ENCODE results near the gene PTPRD.
"Not testable (repeated sequence)": the region's sequence is repeated elsewhere in the genome, so short reads cannot be mapped to it uniquely, and the experiment has no call there.

Gene PTPRD

DNA sequence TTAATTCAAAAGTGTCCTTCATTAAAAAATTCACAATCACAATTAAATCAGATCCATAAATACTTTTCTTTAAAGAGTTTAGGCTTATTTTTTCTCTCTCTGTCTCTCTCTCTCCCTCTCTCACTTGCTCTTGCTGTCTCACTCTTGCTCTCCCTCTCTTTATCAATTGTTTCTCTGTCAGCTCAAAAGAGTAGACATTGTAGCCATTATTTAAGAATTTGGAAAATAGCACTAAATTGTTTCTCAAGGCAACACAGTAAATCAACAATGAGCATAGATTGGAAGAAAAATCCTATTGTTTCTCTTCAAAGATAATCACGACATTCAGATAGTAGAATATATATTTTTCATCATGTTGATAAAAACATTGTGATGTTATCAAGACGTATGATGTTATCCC lies 1114.0 kb downstream of the PTPRD start:
- no peak for DNase-seq (ENCODE audit: low read depth in 2 of 2)

DNA sequence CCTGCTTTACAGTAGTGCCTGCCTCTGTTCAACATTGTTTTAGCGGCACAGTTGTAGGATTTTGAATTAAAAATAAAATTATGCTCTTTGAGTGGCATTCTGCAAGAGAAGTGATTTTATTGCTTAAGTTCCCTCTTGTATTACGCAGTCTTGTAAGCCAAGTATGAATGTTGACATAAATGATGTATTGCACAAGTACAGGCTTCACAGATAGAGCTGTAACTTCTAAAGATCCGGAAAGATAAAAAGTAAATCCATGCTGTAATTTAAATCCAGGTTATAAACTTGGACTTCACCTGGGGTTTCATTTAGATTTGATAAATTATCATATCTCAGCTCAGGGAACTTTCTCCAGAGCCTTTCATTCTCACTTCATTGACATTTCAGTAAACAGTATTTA lies 1114.7 kb downstream of the PTPRD start:
- DNase-seq (ENCODE audit: low read depth in 2 of 2), result no peak

DNA sequence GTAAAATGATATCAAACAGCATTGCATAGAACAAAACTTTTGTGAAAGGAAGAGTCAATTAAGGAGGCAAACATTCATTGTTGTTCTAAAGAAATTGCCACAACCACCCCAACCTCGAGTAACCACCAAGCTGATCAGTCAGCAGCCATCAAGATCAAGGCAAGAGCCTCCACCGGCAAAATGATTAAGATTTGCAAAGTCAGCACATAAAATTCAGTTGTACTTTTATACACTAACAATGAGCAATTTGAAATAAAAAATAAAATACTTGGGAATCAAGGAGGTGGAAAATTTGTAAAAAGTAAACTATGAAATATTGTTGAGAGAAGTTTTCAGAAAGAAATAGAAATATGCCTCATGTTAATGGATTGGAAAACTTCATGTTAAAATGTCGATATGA lies 1118.5 kb downstream of the PTPRD start:
- DNase-seq (ENCODE audit: low read depth in 2 of 2), result no peak

- no peak for DNase-seq (ENCODE audit: low read depth in 2 of 2)
Observed at GRCh38 chr9:9492506-9492905, 1120.3 kb downstream of the PTPRD start.

DNA sequence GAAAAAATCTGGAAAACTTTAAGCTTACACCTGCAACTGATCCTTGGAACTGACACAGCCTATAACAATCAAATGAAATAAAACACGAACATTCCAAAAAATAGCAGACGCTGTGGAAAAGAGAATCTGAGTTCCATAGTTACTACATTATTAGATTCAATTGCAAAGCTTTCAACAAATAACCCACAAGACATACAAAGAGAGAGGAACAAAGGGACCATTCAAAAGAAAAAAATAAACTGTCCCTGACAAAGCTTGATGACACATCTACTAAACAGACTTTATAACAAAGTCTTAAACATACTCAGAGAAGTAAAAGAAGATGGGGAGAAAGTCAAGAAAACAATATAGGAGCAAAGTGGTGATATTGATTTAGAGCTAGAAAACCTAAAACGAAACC lies 1123.6 kb downstream of the PTPRD start:
- no peak for DNase-seq (ENCODE audit: low read depth in 2 of 2)

DNA sequence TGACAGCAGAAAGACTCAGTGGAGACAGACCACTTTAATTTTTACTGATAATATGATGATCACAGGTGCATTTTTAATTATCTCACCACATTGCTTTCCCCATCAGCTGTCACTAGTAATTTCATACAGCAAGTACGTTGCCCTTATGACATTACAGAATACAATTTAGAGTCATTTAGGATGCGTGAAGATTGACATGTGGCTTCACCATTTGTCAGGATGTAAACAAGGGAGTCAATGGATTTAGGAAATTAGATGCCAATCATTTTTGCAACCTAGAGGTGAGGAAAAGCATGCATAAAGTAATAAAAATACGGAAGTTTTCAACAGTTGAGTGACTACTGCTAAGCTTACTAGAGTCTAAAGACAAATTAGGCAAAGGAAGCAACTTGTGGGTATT lies 1129.6 kb downstream of the PTPRD start:
- no peak for DNase-seq (ENCODE audit: low read depth in 2 of 2)

- no peak for DNase-seq (ENCODE audit: low read depth in 2 of 2)
Observed at GRCh38 chr9:9478741-9479140, 1134.1 kb downstream of the PTPRD start.

DNA sequence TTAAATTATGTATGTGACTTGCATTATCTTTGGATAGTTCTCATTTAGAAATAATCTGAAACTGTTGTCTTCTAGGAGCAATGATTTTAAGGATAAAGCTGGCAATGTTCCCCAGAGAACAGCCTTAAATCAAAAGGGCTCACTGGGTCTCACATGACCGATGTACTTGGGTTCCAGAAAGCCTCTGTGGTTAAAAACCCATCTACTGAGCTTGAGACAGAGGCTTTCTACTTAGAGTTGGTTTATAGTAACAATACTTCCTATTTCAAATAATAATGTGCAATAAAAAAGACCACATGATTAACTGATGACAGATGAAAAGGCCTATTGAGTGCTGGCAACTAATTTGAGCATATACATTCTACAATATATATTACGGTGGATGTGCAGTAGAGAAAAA lies 1143.5 kb downstream of the PTPRD start:
- no peak for DNase-seq (ENCODE audit: low read depth in 2 of 2)

- not testable (repeated sequence) for DNase-seq (ENCODE audit: low read depth in 2 of 2)
Observed at GRCh38 chr9:9441874-9442273, 1170.9 kb downstream of the PTPRD start.

DNA sequence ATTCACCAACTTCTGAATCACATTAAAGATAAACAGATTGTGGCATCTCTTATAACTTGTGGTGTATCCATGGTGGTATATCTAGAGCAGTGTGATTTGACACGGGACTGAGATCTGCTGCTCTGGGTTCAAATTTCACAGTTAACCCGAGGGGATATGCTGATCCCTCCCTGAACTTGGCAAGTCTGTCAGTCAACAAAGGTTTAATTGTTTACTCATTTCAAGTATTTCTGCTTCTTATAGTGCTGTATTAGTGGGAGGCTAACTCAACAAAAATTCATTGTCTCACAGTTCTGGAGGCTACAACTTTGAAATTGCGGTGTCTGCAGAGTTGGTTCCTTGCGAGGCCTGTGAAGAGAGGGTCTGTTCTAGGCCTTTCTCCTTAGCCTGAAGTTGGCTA lies 1175.2 kb downstream of the PTPRD start:
- DNase-seq (ENCODE audit: low read depth in 2 of 2), result no peak

DNA sequence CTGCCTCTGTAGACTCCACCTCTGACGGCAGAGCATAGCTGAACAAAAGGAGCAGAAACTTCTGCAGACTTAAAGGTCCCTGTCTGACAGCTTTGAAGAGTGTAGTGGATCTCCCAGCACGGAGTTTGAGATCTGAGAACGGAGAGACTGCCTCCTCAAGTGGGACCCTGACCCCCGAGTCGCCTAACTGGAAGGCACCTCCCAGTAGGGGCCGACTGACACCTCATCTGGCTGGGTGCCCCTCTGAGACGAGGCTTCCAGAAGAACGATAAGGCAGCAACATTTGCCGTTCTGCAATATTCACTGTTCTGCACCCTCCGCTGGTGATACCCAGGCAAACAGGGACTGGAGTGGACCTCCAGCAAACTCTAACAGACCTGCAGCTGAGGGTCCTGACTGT lies 1186.3 kb downstream of the PTPRD start:
- DNase-seq (ENCODE audit: low read depth in 2 of 2), result not testable (repeated sequence)

GRCh38 chr9:9412241-9412640 lies 1200.6 kb downstream of the PTPRD start:
- DNase-seq (ENCODE audit: low read depth in 2 of 2), result no peak

DNA sequence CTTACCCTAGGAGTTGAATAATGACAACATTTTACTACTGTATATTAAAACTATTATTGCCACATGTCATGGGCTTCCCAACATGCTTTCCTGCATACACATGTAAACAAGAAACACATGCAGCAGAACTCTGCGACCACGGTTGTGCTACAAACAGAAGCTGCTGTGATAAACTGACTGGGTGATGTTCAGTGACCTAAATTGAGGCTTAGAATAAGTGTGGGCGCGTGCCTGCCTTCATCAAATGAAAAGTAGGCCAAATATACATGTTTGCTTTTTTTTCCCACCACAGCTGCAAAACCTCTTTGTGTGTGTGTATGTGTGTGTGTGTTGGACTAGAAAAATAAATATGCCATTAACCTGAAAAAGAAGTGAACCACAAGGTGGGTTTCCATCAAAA lies 1202.1 kb downstream of the PTPRD start:
- no peak for DNase-seq (ENCODE audit: low read depth in 2 of 2)

- DNase-seq (ENCODE audit: low read depth in 2 of 2), result no peak
Observed at GRCh38 chr9:9399982-9400381, 1212.8 kb downstream of the PTPRD start.

DNA sequence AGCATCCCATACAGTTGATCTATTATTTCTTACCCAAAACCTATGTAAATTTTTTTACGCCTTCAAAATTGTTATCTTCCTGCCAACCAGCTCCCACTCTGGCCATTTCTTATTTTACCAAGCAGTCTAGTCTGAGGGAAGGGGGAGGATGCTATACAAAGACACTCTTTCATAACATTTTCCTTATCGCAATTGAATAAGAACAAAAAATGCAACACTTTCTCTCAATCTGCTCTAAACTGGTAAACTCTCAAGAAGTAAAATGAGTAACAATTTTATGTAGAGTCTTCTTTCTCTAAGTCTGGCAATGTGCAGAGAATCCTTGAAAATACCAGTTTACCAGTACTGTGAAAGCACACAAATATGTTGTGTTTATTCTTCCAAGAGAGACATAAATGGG lies 1216.3 kb downstream of the PTPRD start:
- DNase-seq (ENCODE audit: low read depth in 2 of 2), result no peak

GRCh38 chr9:9395539-9395938 lies 1217.3 kb downstream of the PTPRD start:
- DNase-seq (ENCODE audit: low read depth in 2 of 2), result no peak

DNA sequence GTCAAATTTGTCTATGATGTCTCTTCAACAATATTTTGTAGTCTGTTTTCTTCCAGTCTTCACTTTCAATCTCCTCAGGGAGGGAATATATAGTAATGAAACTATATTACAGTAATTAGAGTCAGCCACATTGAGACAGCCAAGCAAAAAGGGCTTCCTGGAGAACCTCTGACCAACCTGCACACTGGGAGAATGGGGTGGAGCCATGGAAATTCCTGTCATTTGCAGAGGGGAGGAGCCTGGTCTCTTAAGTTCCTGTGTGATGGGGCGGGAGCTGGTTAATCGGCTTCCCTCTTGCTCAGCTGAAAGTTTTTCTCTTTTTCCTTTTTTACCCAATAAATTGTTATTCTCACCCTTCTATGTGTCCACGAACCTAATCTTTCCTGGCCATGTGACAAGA lies 1220.0 kb downstream of the PTPRD start:
- DNase-seq (ENCODE audit: low read depth in 2 of 2), result no peak

- DNase-seq (ENCODE audit: low read depth in 2 of 2), result no peak
Observed at GRCh38 chr9:9389904-9390303, 1222.9 kb downstream of the PTPRD start.

GRCh38 chr9:9387511-9388115 lies 1225.2 kb downstream of the PTPRD start:
- DNase-seq (ENCODE audit: low read depth in 2 of 2), result no peak

DNA sequence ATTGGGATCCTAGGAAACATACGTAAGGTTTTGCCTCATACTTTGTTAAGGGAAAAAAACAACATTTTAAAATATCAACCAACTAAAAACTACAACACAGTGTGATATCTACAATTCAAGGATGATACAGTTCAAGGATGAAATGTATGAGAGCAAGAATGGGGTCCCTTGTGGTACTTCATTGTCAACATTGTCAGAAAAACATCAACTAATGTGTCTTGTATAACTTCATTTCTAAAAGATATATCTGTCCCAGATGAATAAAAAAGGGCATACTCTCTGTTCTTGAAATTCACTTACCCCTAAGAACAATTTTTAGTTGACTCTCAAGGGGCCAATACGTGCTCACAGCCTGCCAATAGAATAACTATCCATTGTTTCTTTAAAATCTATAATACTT lies 1250.5 kb downstream of the PTPRD start:
- no peak for DNase-seq (ENCODE audit: low read depth in 2 of 2)

DNA sequence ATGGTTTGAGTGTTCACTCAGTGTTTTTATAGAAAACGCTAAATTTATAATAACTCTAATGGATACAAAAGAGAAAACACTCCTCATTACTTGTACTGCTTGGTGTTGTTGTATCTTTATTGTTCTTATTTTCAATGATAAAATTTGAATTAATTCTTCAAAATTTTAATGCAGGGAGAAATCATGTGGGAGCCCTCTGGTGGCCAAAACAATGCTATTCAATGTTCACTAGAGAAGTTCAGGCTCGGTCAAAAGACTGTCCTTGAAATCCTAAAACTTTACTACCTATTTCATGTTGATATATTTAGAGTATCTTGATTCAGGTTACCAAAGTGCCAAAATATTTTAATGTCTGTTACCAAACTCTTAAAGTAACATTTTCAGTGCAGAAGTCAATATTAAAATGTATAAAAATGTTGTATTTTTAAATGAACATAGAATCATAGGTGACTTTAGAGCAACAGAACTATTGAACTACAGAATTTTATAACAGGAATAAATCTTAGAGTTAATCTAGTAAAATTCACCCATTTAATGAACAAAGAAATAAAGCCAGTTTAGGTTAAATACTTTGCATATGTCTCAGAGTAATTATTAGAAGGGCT lies 1259.8 kb downstream of the PTPRD start:
- DNase-seq (ENCODE audit: low read depth in 2 of 2), result no peak

- DNase-seq (ENCODE audit: low read depth in 2 of 2), result no peak
Observed at GRCh38 chr9:9341203-9341602, 1271.6 kb downstream of the PTPRD start.

- no peak for DNase-seq (ENCODE audit: low read depth in 2 of 2)
Observed at GRCh38 chr9:9337129-9337528, 1275.7 kb downstream of the PTPRD start.

DNA sequence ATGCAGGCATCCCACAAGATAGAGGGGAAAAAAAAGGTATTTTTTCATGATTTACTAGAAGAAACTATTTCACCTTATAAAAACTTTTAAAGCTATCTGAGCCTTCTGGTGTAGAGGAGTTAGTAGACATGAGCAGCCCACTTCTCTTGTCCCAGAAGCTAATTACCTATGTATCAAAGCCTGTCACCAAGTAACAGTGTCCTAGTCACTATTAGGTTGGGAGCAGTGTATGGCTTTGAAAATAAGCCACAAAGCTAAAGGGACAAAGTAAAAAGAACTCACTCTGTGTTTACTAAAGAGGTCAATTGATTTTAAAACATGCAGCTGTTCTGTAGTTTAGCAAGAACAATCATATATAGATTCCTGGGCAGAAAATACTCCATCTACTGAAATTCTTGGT lies 1286.1 kb downstream of the PTPRD start:
- DNase-seq (ENCODE audit: low read depth in 2 of 2), result no peak
